Sigmoid colon (tissue), 7 donors: ENCODE results near the gene ITPR1. TPM values are rescaled to one million over a fixed set of nuclear protein-coding genes. Genes with fewer than 3 reads are reported as not detected.

Experiments
- DNase-seq: peaks from one replicate; pipeline ENCODE4 v3.0.0-alpha.2; 2019
- H3K27ac ChIP-seq, 4 donors: fragments of 200-600 bp; sonication (generic); one replicate each; pipeline ENCODE4 v1.5.1; 2016 to 2019; ENCODE audit warnings: mild to moderate bottlenecking in 1 of 4
- H3K27me3 ChIP-seq, 3 donors: fragments of 200-600 bp; sonication (generic); one replicate each; pipeline ENCODE4 v1.5.1; 2019; ENCODE audit warnings: mild to moderate bottlenecking in 1 of 3
- H3K36me3 ChIP-seq, 4 donors: fragments of 200-600 bp; sonication (generic); one replicate each; pipeline ENCODE4 v1.5.1; 2016 to 2019
- H3K4me1 ChIP-seq, 4 donors: fragments of 200-600 bp; sonication (generic); one replicate each; pipeline ENCODE4 v1.5.1; 2017 to 2019
- H3K4me3 ChIP-seq, 4 donors: fragments of 200-600 bp; sonication (generic); one replicate each; pipeline ENCODE4 v1.5.1; 2017 to 2019; ENCODE audit warnings: mild to moderate bottlenecking in 2 of 4, moderate library complexity in 1 of 4
- H3K9me3 ChIP-seq, 4 donors: fragments of 200-600 bp in 3 of 4; sonication (generic) in 3 of 4; one replicate each; pipeline versions ENCODE4 v1.5.1 to v1.6.1; 2013 to 2019
- CTCF ChIP-seq, 4 experiments: fragments of 450-650 bp in 3 of 4; fragments of 200-600 bp in 1 of 4; IDR thresholded peaks; one replicate each; pipeline ENCODE4 v1.5.1; 2016 to 2019; ENCODE audit warnings: antibody characterized with exemption in 4 of 4, mild to moderate bottlenecking in 3 of 4, moderate library complexity in 2 of 4
- EP300 ChIP-seq, 4 donors: sonication (generic); formaldehyde crosslinking; IDR thresholded peaks; one replicate each; pipeline ENCODE4 v1.6.1; 2017; ENCODE audit warnings: antibody characterized with exemption in 4 of 4
- POLR2A ChIP-seq, 2 donors: fragments of 450-650 bp; IDR thresholded peaks; one replicate each; pipeline ENCODE4 v1.6.1; 2016; ENCODE audit warnings: antibody characterized with exemption in 2 of 2, mild to moderate bottlenecking in 2 of 2, moderate library complexity in 2 of 2
- POLR2AphosphoS5 ChIP-seq, 4 donors: sonication (generic); formaldehyde crosslinking; IDR thresholded peaks; one replicate each; pipeline ENCODE4 v1.6.1; 2017; ENCODE audit warnings: antibody characterized with exemption in 4 of 4
- WGBS, 2 donors: extraction: QIAGEN DNeasy Blood & Tissue Kit; methylation state at CpG; one replicate each; pipeline ENCODE4 v1.1.7; 2013; 5-methylcytosine and 5-hydroxymethylcytosine counted together
- intact Hi-C: fragments of 100-400 bp; cut with DNase I; formaldehyde crosslinking; loops from one replicate; pipeline ENCODE4 v1.15.1; 2023
- polyA plus RNA-seq, 3 donors: library from polyadenylated mRNA; stranded (reverse); fragments of 200-250 nt; gene quantifications; one replicate each; pipeline ENCODE4 v1.2.3, GENCODE V29; 2013
- total RNA-seq, 4 donors: library from RNA; depleted of rRNA; stranded (reverse); fragments of >200 nt; gene quantifications; one replicate each; pipeline ENCODE4 v1.1.0, GENCODE V29; 2016
- donor health status: healthy with polysubstance abuse.
- donor health status: Bipolar disorder and iron deficiency.
- donor health status: healthy.

ITPR1 gene
- total and polyA plus RNA-seq, 7 donors, result 1.4 to 206 (median 111) TPM

DNA sequence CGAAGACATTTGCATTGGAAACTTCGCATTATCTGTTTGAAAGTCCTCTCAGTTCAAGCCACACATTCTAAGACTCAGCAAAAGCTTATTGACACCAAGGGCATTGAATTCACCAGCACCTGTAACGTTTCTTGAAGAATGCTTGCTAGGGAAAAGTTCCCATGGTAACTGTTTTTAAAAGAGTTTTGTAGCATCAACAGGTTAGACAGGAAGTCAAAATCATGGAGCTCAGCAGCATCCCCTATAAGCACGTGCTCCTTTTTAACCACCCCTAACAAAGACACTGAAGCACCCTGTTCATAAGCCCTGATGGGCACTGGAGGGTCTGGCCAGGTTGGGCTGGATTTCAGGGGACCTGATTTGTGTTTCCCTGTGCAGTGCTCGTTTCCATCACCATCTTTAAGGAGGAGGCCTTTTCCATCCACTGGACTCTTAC lies 256.4 kb downstream of the ITPR1 start:
- Histone ChIP-seq H3K4me3 (no peak overlapping the region), H3K36me3 (peaks cover 0 to 4% (median 0%) of the 10 kb centered on the region in 4 donors), H3K9me3 (no peaks in the 10 kb centered on the region), H3K27me3 (no peaks in the 10 kb centered on the region), H3K27ac (peak overlapping the region; percentile 68 to 88 (median 84)), H3K4me1 (peaks cover 0 to 59% (median 39%) of the 10 kb centered on the region in 4 donors)
- no peak for DNase-seq
- intact Hi-C loops, result no loop called here
- WGBS, 2 donors, result 86 to 91% methylated on average over 5 of the region's 5 CpGs
- no peak for TF ChIP-seq POLR2A (IDR thresholded peaks at IDR 0.05)
- TF ChIP-seq EP300 (IDR thresholded peaks at IDR 0.05), result no peak
- no peak for TF ChIP-seq POLR2AphosphoS5 (IDR thresholded peaks at IDR 0.05)
- TF ChIP-seq CTCF (IDR thresholded peaks at IDR 0.05), result no peak

GRCh38 chr3:4750306-4750968 lies 257.3 kb downstream of the ITPR1 start:
- WGBS, 2 donors, result 44 to 55% methylated on average over 7 of the region's 7 CpGs
- no peak overlapping the region for H3K4me3 ChIP-seq
- intact Hi-C loops, result no loop called here
- H3K27ac ChIP-seq, result peak overlapping the region; percentile 68 to 88 (median 84)
- peaks cover 0 to 4% (median 0%) of the 10 kb centered on the region in 4 donors for H3K36me3 ChIP-seq
- H3K4me1 ChIP-seq, result peaks cover 0 to 60% (median 41%) of the 10 kb centered on the region in 4 donors
- no peaks in the 10 kb centered on the region for H3K27me3 ChIP-seq
- DNase-seq, result peak; percentile 81
- TF ChIP-seq POLR2AphosphoS5 (IDR thresholded peaks at IDR 0.05) (peak; percentile 50 to 85 (median 80)), CTCF (IDR thresholded peaks at IDR 0.05) (no peak), EP300 (IDR thresholded peaks at IDR 0.05) (peak; percentile 37 to 86 (median 76))
- no peaks in the 10 kb centered on the region for H3K9me3 ChIP-seq

DNA sequence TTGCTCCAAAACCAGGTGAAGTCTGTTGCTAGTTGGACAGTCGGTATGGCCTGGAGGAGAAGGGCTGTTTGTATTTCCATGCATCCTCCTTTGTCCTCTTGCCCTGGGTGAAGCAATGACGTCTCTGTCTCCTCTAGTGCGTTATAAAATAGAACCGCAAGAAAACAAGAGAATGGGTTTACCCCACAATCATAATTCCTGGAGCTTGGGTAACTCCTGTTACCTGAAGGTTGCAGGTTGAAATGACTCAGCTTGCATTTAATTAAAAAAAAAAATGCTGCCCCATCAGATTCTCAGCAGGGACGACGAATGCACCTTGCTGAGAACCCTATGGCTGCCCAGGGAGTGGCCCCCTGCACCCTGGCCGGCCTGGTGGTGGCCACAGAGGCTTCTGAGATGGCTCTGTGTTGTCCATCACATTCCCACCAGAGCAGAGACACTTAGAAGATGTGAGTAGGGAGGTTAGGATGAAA lies 257.9 kb downstream of the ITPR1 start:
- no peak for DNase-seq
- TF ChIP-seq POLR2AphosphoS5 (IDR thresholded peaks at IDR 0.05), result no peak
- no peak for TF ChIP-seq EP300 (IDR thresholded peaks at IDR 0.05)
- TF ChIP-seq CTCF (IDR thresholded peaks at IDR 0.05), result no peak
- TF ChIP-seq POLR2A (IDR thresholded peaks at IDR 0.05), result no peak
- intact Hi-C loops, result no loop called here
- Histone ChIP-seq H3K9me3 (no peaks in the 10 kb centered on the region), H3K4me3 (no peak overlapping the region), H3K36me3 (peaks cover 0 to 4% (median 0%) of the 10 kb centered on the region in 4 donors), H3K27ac (peak overlapping the region; percentile 68 to 88 (median 84)), H3K27me3 (no peaks in the 10 kb centered on the region), H3K4me1 (peaks cover 0 to 56% (median 41%) of the 10 kb centered on the region in 4 donors)
- WGBS, 2 donors, result 53 to 62% methylated on average over 7 of the region's 7 CpGs

- H3K9me3 ChIP-seq, result no peaks in the 10 kb centered on the region
- intact Hi-C loops, result loop anchor here (2.0 kb wide), 1 partner anchor 19 kb away; no protein-coding TSS in a partner anchor
- H3K4me3 ChIP-seq, result no peak overlapping the region
- peak overlapping the region; percentile 68 to 88 (median 84) for H3K27ac ChIP-seq
- DNase-seq, result no peak
- H3K4me1 ChIP-seq, result peaks cover 0 to 51% (median 41%) of the 10 kb centered on the region in 4 donors
- WGBS, 2 donors, result 30 to 35% methylated on average over 5 of the region's 5 CpGs
- no peaks in the 10 kb centered on the region for H3K27me3 ChIP-seq
- H3K36me3 ChIP-seq, result peaks cover 0 to 4% (median 0%) of the 10 kb centered on the region in 4 donors
- TF ChIP-seq CTCF (IDR thresholded peaks at IDR 0.05) (no peak), POLR2A (IDR thresholded peaks at IDR 0.05) (no peak), POLR2AphosphoS5 (IDR thresholded peaks at IDR 0.05) (peak in 3 of 4 donors; percentile 45 to 54 (median 49))
These were observed 258.5 kb downstream of the ITPR1 start for GRCh38 chr3:4751502-4752101.
